ENCODE results near the gene EIF4B. TPM values are rescaled to one million over a fixed set of nuclear protein-coding genes. Genes with fewer than 3 reads are reported as not detected.

The EIF4B gene
- total and polyA plus RNA-seq, 2 experiments from 2014 or later = 141 to 584 TPM

DNA sequence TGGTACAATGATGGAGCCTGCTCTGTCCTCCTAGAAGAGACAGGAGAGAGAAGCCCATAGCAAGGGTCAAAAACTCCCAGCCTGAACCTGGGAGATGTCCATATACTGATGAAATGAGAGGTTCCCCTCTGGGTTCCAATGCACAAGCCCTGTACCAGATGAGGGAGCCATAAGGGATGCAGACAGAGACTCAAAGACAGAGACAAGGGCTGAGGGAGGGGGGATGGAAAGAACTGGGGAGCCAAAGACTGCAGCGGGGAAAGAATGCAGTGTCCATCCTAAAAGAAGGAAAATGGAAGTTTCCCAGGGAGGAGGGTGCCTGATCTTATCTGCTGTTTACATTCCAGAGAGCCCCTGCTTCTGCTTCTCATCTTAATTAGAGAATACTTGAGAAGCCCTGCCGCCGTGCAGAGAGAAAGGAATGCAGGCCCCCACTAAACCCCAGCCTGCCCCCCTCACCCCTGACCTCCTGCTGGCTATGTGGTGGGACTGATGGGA lies 29.6 kb upstream of the EIF4B start:
- no peaks in the 10 kb centered on the region for H3K9me2 ChIP-seq (ENCODE audit: insufficient read depth)
- ATAC-seq = no peak
- Mint-ChIP-seq H3K36me3 (ENCODE audit: low read depth) (no peaks in the 10 kb centered on the region), H3K27me3 (ENCODE audit: insufficient read depth, low read depth, poor library complexity) (peaks cover 12% of the 10 kb centered on the region), H3K4me3 (no peak overlapping the region; the same call in 2 of the 3 replicates), H3K4me1 (peaks cover 23% of the 10 kb centered on the region), H3K9me3 (no peaks in the 10 kb centered on the region; the same call in 2 of the 3 replicates), H3K27ac (no peak overlapping the region)
- peak; percentile 43 for DNase-seq (ENCODE audit: low spot score)
- H3K79me2 ChIP-seq (replicated peaks; ENCODE audit: insufficient read depth) = no peaks in the 10 kb centered on the region
- H3K27ac ChIP-seq (ENCODE audit: low read depth) = no peak overlapping the region
- H4K20me1 ChIP-seq (replicated peaks; ENCODE audit: insufficient read depth) = no peaks in the 10 kb centered on the region
- no peak overlapping the region for H3K4me2 ChIP-seq
- H2AFZ ChIP-seq = peak overlapping the region; percentile 92
- H3K27me3 ChIP-seq (ENCODE audit: insufficient read depth) = no peaks in the 10 kb centered on the region
- peaks cover 15% of the 10 kb centered on the region for H3K4me1 ChIP-seq (ENCODE audit: insufficient read depth)
- H3F3A ChIP-seq (replicated peaks; ENCODE audit: low read depth) = no peaks in the 10 kb centered on the region
- no peak for TF ChIP-seq EZH2phosphoT487 (IDR thresholded peaks at IDR 0.05; ENCODE audit: unreplicated experiment)
- TF ChIP-seq, protein P1, sequence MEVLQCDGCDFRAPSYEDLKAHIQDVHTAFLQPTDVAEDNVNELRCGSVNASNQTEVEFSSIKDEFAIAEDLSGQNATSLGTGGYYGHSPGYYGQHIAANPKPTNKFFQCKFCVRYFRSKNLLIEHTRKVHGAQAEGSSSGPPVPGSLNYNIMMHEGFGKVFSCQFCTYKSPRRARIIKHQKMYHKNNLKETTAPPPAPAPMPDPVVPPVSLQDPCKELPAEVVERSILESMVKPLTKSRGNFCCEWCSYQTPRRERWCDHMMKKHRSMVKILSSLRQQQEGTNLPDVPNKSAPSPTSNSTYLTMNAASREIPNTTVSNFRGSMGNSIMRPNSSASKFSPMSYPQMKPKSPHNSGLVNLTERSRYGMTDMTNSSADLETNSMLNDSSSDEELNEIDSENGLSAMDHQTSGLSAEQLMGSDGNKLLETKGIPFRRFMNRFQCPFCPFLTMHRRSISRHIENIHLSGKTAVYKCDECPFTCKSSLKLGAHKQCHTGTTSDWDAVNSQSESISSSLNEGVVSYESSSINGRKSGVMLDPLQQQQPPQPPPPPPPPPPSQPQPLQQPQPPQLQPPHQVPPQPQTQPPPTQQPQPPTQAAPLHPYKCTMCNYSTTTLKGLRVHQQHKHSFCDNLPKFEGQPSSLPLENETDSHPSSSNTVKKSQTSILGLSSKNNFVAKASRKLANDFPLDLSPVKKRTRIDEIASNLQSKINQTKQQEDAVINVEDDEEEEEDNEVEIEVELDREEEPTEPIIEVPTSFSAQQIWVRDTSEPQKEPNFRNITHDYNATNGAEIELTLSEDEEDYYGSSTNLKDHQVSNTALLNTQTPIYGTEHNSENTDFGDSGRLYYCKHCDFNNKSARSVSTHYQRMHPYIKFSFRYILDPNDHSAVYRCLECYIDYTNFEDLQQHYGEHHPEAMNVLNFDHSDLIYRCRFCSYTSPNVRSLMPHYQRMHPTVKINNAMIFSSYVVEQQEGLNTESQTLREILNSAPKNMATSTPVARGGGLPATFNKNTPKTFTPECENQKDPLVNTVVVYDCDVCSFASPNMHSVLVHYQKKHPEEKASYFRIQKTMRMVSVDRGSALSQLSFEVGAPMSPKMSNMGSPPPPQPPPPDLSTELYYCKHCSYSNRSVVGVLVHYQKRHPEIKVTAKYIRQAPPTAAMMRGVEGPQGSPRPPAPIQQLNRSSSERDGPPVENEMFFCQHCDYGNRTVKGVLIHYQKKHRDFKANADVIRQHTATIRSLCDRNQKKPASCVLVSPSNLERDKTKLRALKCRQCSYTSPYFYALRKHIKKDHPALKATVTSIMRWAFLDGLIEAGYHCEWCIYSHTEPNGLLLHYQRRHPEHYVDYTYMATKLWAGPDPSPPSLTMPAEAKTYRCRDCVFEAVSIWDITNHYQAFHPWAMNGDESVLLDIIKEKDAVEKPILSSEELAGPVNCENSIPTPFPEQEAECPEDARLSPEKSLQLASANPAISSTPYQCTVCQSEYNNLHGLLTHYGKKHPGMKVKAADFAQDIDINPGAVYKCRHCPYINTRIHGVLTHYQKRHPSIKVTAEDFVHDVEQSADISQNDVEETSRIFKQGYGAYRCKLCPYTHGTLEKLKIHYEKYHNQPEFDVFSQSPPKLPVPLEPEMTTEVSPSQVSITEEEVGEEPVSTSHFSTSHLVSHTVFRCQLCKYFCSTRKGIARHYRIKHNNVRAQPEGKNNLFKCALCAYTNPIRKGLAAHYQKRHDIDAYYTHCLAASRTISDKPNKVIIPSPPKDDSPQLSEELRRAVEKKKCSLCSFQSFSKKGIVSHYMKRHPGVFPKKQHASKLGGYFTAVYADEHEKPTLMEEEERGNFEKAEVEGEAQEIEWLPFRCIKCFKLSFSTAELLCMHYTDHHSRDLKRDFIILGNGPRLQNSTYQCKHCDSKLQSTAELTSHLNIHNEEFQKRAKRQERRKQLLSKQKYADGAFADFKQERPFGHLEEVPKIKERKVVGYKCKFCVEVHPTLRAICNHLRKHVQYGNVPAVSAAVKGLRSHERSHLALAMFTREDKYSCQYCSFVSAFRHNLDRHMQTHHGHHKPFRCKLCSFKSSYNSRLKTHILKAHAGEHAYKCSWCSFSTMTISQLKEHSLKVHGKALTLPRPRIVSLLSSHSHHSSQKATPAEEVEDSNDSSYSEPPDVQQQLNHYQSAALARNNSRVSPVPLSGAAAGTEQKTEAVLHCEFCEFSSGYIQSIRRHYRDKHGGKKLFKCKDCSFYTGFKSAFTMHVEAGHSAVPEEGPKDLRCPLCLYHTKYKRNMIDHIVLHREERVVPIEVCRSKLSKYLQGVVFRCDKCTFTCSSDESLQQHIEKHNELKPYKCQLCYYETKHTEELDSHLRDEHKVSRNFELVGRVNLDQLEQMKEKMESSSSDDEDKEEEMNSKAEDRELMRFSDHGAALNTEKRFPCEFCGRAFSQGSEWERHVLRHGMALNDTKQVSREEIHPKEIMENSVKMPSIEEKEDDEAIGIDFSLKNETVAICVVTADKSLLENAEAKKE (CRISPR knock-in tag; IDR thresholded peaks at IDR 0.05) = no peak
- TF ChIP-seq, protein P2, sequence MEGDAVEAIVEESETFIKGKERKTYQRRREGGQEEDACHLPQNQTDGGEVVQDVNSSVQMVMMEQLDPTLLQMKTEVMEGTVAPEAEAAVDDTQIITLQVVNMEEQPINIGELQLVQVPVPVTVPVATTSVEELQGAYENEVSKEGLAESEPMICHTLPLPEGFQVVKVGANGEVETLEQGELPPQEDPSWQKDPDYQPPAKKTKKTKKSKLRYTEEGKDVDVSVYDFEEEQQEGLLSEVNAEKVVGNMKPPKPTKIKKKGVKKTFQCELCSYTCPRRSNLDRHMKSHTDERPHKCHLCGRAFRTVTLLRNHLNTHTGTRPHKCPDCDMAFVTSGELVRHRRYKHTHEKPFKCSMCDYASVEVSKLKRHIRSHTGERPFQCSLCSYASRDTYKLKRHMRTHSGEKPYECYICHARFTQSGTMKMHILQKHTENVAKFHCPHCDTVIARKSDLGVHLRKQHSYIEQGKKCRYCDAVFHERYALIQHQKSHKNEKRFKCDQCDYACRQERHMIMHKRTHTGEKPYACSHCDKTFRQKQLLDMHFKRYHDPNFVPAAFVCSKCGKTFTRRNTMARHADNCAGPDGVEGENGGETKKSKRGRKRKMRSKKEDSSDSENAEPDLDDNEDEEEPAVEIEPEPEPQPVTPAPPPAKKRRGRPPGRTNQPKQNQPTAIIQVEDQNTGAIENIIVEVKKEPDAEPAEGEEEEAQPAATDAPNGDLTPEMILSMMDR (conservative IDR thresholded peaks at IDR 0.05; ENCODE audit: low read depth in 2 of 2) = peak in 1 of 2 experiments; percentile 8; a peak in 1 of 4 replicates
- TF ChIP-seq ZNF114 (CRISPR knock-in tag; IDR thresholded peaks at IDR 0.05) = no peak
- TF ChIP-seq JUNB (IDR thresholded peaks at IDR 0.05; ENCODE audit: unreplicated experiment) = no peak
- TF ChIP-seq NANOG (IDR thresholded peaks at IDR 0.05; ENCODE audit: borderline replicate concordance) = no peak
- TF ChIP-seq, protein P3, sequence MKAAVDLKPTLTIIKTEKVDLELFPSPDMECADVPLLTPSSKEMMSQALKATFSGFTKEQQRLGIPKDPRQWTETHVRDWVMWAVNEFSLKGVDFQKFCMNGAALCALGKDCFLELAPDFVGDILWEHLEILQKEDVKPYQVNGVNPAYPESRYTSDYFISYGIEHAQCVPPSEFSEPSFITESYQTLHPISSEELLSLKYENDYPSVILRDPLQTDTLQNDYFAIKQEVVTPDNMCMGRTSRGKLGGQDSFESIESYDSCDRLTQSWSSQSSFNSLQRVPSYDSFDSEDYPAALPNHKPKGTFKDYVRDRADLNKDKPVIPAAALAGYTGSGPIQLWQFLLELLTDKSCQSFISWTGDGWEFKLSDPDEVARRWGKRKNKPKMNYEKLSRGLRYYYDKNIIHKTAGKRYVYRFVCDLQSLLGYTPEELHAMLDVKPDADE (IDR thresholded peaks at IDR 0.05) = no peak
- no peak overlapping the region for H3K4me3 ChIP-seq
- no peaks in the 10 kb centered on the region for H3K36me3 ChIP-seq (ENCODE audit: insufficient read depth)
